SK-N-SH (cell line): ENCODE results near the gene ZNF462.

Source experiments
- MEF2A ChIP-seq: IDR thresholded peaks from 2 replicates; pipeline ENCODE4 v1.4.0; 2012; ENCODE audit warnings: low read depth, borderline replicate concordance
- RCOR1 ChIP-seq: fragments of 150-350 bp; IDR thresholded peaks from 2 replicates; pipeline ENCODE4 v1.6.1; 2017; ENCODE audit warnings: antibody characterized with exemption, low read length
- TF ChIP-seq, protein P1 (sequence below): fragments of 200-600 bp; sonication (generic); IDR thresholded peaks from 2 replicates; pipeline ENCODE4 v1.6.1; 2017; ENCODE audit warnings: antibody characterized with exemption, mild to moderate bottlenecking, moderate library complexity
- TF ChIP-seq, protein P2 (sequence below): fragments of 150-350 bp; IDR thresholded peaks from 2 replicates; pipeline ENCODE4 v1.6.1; 2016; ENCODE audit warnings: mild to moderate bottlenecking, low read depth, low read length

DNA sequence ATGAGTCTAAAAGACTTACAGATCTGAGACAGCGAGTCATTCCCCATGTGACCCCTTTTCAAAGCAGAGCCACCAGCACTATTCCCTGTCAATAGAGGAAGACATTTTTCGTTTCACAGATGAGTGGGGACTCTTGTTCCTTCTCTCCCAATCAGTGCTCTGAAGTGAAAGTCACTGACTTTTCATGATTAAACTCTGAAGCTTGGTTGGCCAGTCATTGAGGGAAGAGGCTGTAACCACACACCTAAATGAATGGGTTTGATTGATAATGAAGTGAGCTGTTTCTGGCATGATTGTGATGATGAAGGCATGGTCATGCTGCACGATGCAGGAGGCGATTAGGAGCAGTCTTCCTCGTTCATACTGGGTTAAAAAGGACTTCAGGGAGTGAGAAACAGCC, 171.9 kb downstream of the ZNF462 start:
- TF ChIP-seq, protein P1, sequence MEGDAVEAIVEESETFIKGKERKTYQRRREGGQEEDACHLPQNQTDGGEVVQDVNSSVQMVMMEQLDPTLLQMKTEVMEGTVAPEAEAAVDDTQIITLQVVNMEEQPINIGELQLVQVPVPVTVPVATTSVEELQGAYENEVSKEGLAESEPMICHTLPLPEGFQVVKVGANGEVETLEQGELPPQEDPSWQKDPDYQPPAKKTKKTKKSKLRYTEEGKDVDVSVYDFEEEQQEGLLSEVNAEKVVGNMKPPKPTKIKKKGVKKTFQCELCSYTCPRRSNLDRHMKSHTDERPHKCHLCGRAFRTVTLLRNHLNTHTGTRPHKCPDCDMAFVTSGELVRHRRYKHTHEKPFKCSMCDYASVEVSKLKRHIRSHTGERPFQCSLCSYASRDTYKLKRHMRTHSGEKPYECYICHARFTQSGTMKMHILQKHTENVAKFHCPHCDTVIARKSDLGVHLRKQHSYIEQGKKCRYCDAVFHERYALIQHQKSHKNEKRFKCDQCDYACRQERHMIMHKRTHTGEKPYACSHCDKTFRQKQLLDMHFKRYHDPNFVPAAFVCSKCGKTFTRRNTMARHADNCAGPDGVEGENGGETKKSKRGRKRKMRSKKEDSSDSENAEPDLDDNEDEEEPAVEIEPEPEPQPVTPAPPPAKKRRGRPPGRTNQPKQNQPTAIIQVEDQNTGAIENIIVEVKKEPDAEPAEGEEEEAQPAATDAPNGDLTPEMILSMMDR = no peak
- TF ChIP-seq RCOR1 = no peak
- no peak for TF ChIP-seq MEF2A
- TF ChIP-seq, protein P2, sequence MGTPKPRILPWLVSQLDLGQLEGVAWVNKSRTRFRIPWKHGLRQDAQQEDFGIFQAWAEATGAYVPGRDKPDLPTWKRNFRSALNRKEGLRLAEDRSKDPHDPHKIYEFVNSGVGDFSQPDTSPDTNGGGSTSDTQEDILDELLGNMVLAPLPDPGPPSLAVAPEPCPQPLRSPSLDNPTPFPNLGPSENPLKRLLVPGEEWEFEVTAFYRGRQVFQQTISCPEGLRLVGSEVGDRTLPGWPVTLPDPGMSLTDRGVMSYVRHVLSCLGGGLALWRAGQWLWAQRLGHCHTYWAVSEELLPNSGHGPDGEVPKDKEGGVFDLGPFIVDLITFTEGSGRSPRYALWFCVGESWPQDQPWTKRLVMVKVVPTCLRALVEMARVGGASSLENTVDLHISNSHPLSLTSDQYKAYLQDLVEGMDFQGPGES = no peak
